RWPE1 (cell line): ENCODE measurements around the gene UTY.
"Not testable (repeated sequence)": the region's sequence is repeated elsewhere in the genome, so short reads cannot be mapped to it uniquely, and the experiment has no call there.

ENCODE experiments used
- CTCF ChIA-PET: fragments of 350-600 bp; sonication (Branson Sonifier 250); formaldehyde crosslinking; extraction: SDS; loops from one replicate; lab custom pipeline; 2021; lab: Yijun Ruan, JAX
- POLR2A ChIA-PET: fragments of 400-600 bp; formaldehyde crosslinking; extraction: SDS; loops from one replicate; lab custom pipeline; 2020; ENCODE audit warnings: antibody characterized with exemption; ENCODE audit not compliant: low non-redundant PET; lab: Yijun Ruan, JAX
- DNase-seq: peaks from one replicate; pipeline ENCODE4 v3.0.0; 2012; ENCODE audit warnings: low spot score
- H3K27ac ChIP-seq: fragments of 450-650 bp; 2 replicates; pipeline ENCODE4 v1.5.1; 2017
- CTCF ChIP-seq: fragments of 450-650 bp; conservative IDR thresholded peaks from 2 replicates; pipeline ENCODE4 v1.5.1; 2017; ENCODE audit warnings: low read depth, mild to moderate bottlenecking

Gene UTY

GRCh38 chrY:13296176-13296890 is 183.5 kb downstream of the UTY start:
- no peak overlapping the region for H3K27ac ChIP-seq
- POLR2A ChIA-PET = no interaction called here
- CTCF ChIA-PET = no interaction called here
- DNase-seq = no peak
- no peak for TF ChIP-seq CTCF

GRCh38 chrY:13295026-13295425 is 184.8 kb downstream of the UTY start:
- ChIA-PET POLR2A (no interaction called here), CTCF (no interaction called here)
- DNase-seq = no peak
- no peak overlapping the region for H3K27ac ChIP-seq
- no peak for TF ChIP-seq CTCF

GRCh38 chrY:13291199-13291598 is 188.6 kb downstream of the UTY start:
- no peak for TF ChIP-seq CTCF
- DNase-seq = no peak
- CTCF ChIA-PET = no interaction called here
- H3K27ac ChIP-seq = no peak overlapping the region
- POLR2A ChIA-PET = no interaction called here

GRCh38 chrY:13282151-13283054 is 197.4 kb downstream of the UTY start:
- POLR2A ChIA-PET, DNase-seq, CTCF ChIA-PET, H3K27ac ChIP-seq: not testable (repeated sequence)

- ChIA-PET POLR2A (no interaction called here), CTCF (no interaction called here)
- no peak for TF ChIP-seq CTCF
- H3K27ac ChIP-seq = no peak overlapping the region
- DNase-seq = no peak
These were observed 200.3 kb downstream of the UTY start for GRCh38 chrY:13279561-13279960.

GRCh38 chrY:13271706-13272105 is 208.1 kb downstream of the UTY start:
- CTCF ChIA-PET = no interaction called here
- DNase-seq = no peak
- POLR2A ChIA-PET = no interaction called here
- TF ChIP-seq CTCF = no peak
- no peak overlapping the region for H3K27ac ChIP-seq

GRCh38 chrY:13253941-13254440 is 225.8 kb downstream of the UTY start:
- CTCF ChIA-PET, DNase-seq, POLR2A ChIA-PET, H3K27ac ChIP-seq: not testable (repeated sequence)
